GM12878 (cell line): ENCODE results near the gene FUS. TPM values are rescaled to one million over a fixed set of nuclear protein-coding genes. Genes with fewer than 3 reads are reported as not detected.

Experiments used
- ATAC-seq: fragments of 200-7000 bp; cut with Tn5 transposase; 3 replicates; pipeline ENCODE4 v1.9.1; 2020; ENCODE audit warnings: mild to moderate bottlenecking, moderate library complexity
- BruUV-seq: library from RNA; stranded (reverse); fragments of 400-500 nt; replicated peaks from 2 replicates; lab custom pipeline; 2021; lab: Mats Ljungman, UMichigan
- CTCF ChIA-PET: fragments of 300-600 bp; sonication (Branson Sonifier 250); formaldehyde crosslinking; extraction: SDS; loops from one replicate; lab custom pipeline; 2021; ENCODE audit warnings: inconsistent platforms; lab: Yijun Ruan, JAX
- POLR2A ChIA-PET: fragments of 350-600 bp; formaldehyde crosslinking; extraction: SDS; loops from one replicate; lab custom pipeline; 2021; ENCODE audit warnings: inconsistent platforms; lab: Charles Lee
- RAD21 ChIA-PET: fragments of 300-600 bp; sonication (Branson Sonifier 250); formaldehyde crosslinking; loops from one replicate; lab custom pipeline; 2023; ENCODE audit warnings: antibody characterized with exemption; ENCODE audit not compliant: unreplicated experiment; lab: Charles Lee
- SMC1A ChIA-PET: fragments of 300-600 bp; sonication (Branson Sonifier 250); formaldehyde crosslinking; loops from one replicate; lab custom pipeline; 2023; ENCODE audit not compliant: unreplicated experiment, uncharacterized antibody; lab: Charles Lee
- DNase-seq: peaks from one replicate; pipeline ENCODE4 v3.0.0-alpha.2; 2011; ENCODE audit warnings: low read depth, low spot score
- FAIRE-seq: peaks from 3 replicates; lab custom pipeline; 2011; peaks lifted over from hg19 to GRCh38; lab: Jason Lieb, UNC
- H2AFZ ChIP-seq: 2 replicates; pipeline ENCODE4 v1.6.0; 2011; ENCODE audit warnings: low read depth, low read length, control low read depth; ENCODE audit not compliant: control insufficient read depth
- H3K27ac ChIP-seq: 2 replicates; pipeline ENCODE4 v1.5.1; 2011; ENCODE audit warnings: control low read depth; ENCODE audit not compliant: control insufficient read depth, insufficient read depth
- H3K27me3 ChIP-seq, 2 experiments: replicated peaks in 1 of 2; 2 replicates each; pipeline versions ENCODE4 v1.6.0 to v1.6.1; 2011; ENCODE audit warnings: low read length in 1 of 2; ENCODE audit not compliant: control insufficient read depth in 2 of 2, insufficient read depth in 2 of 2
- H3K36me3 ChIP-seq, 2 experiments: 2 replicates each; pipeline ENCODE4 v1.5.1; 2011; ENCODE audit warnings: low read length in 1 of 2; ENCODE audit not compliant: control insufficient read depth in 2 of 2, insufficient read depth in 2 of 2
- H3K4me1 ChIP-seq: 2 replicates; pipeline ENCODE4 v1.6.1; 2011; ENCODE audit warnings: mild to moderate bottlenecking, low read length, moderate library complexity, mixed read lengths; ENCODE audit not compliant: control insufficient read depth, insufficient read depth
- H3K4me2 ChIP-seq: 2 replicates; pipeline ENCODE4 v1.6.0; 2011; ENCODE audit warnings: control low read depth; ENCODE audit not compliant: control insufficient read depth, insufficient read depth
- H3K4me3 ChIP-seq: fragments of 200-600 bp; sonication (generic); 2 replicates; pipeline ENCODE4 v1.5.1; 2016
- H3K79me2 ChIP-seq: 2 replicates; pipeline ENCODE4 v1.6.0; 2011; ENCODE audit warnings: low read length; ENCODE audit not compliant: control insufficient read depth, insufficient read depth
- H3K9ac ChIP-seq: 2 replicates; pipeline ENCODE4 v1.8.0; 2011; ENCODE audit warnings: low read length, control low read depth, mixed read lengths; ENCODE audit not compliant: control insufficient read depth, insufficient read depth
- H3K9me3 ChIP-seq: replicated peaks from 3 replicates; pipeline ENCODE4 v1.5.1; 2011; ENCODE audit warnings: mild to moderate bottlenecking, low read length; ENCODE audit not compliant: control insufficient read depth, insufficient read depth
- H4K20me1 ChIP-seq: 2 replicates; pipeline ENCODE4 v1.6.0; 2011; ENCODE audit not compliant: control insufficient read depth, insufficient read depth
- FOS ChIP-seq: IDR thresholded peaks from 3 replicates; pipeline ENCODE4 v1.6.1; 2011; ENCODE audit warnings: borderline replicate concordance; ENCODE audit not compliant: insufficient read length; ENCODE audit errors: extremely low read depth
- JUNB ChIP-seq: IDR thresholded peaks from 2 replicates; pipeline ENCODE4 v1.6.1; 2016; ENCODE audit warnings: antibody characterized with exemption, mild to moderate bottlenecking
- POLR2AphosphoS5 ChIP-seq: IDR thresholded peaks from 2 replicates; pipeline ENCODE4 v1.6.1; 2011; ENCODE audit warnings: mild to moderate bottlenecking, low read length, inconsistent platforms
- STAT1 ChIP-seq: fragments of 450-650 bp; conservative IDR thresholded peaks from 2 replicates; pipeline ENCODE4 v1.6.1; 2014; ENCODE audit warnings: antibody characterized with exemption, mild to moderate bottlenecking
- WGBS: methylation state at CpG from one replicate; pipeline ENCODE4 v1.1.6; 2016; ENCODE audit warnings: low lambda C conversion rate; ENCODE audit not compliant: insufficient replicate concordance, insufficient coverage; ENCODE audit errors: missing lambda C conversion rate; 5-methylcytosine and 5-hydroxymethylcytosine counted together
- in situ Hi-C: fragments of 300-500 bp; cut with MboI; formaldehyde crosslinking; loops from 9 replicates; pipeline ENCODE4 v1.14.3; 2018; ENCODE audit warnings: mixed read lengths
- intact Hi-C: fragments of 100-400 bp; cut with micrococcal nuclease; formaldehyde crosslinking; loops from one replicate; pipeline ENCODE4 v1.14.2; 2022; ENCODE audit not compliant: unreplicated experiment
- polyA plus RNA-seq, 11 experiments: library from polyadenylated mRNA; depleted of rRNA in 4 of 11; unstranded in 6 of 11; stranded (reverse) in 5 of 11; fragments of >200 nt; fragmentation: Nextera tagmentation in 4 of 11; fragmentation: Illumina TruSeq in 1 of 11; extraction: Ambion mirVana in 4 of 11; extraction: Trizol in 1 of 11; gene quantifications; 1 replicate in 1 of 11; 2 replicates in 10 of 11; pipeline versions ENCODE4 v1.2.1 to v1.2.3, GENCODE V29; 2011 to 2016; ENCODE audit warnings: inconsistent platforms in 2 of 11, missing spikeins in 2 of 11, low read depth in 1 of 11
- total RNA-seq, 4 experiments: library from RNA; depleted of rRNA in 3 of 4; stranded (reverse); fragments of >200 nt in 3 of 4; fragmentation: Illumina TruSeq in 1 of 4; extraction: Trizol in 1 of 4; gene quantifications; 2 replicates each; pipeline versions ENCODE4 v1.2.1 to v1.2.3, GENCODE V29; 2013 to 2021
- TF ChIP-seq, protein P1 (sequence below): fragments of 150-350 bp; IDR thresholded peaks from 2 replicates; pipeline ENCODE4 v1.6.1; 2014; ENCODE audit warnings: mild to moderate bottlenecking, low read depth, low read length
- TF ChIP-seq, protein P2 (sequence below): fragments of 450-650 bp; formaldehyde crosslinking; IDR thresholded peaks from 2 replicates; pipeline ENCODE4 v1.4.0; 2020; ENCODE audit warnings: mild to moderate bottlenecking, moderate library complexity

FUS gene
- total and polyA plus RNA-seq, 10 of the 15 experiments (the other 5 are each of a cell fraction or from before 2014, with no cell fraction given), result 46.8 to 521 (median 347) TPM

GRCh38 chr16:31185339-31185738, 5.4 kb downstream of the FUS start:
- ChIA-PET CTCF (interaction anchor here (0.9 to 1.4 kb wide), 2 partner anchors 42 to 43 kb away, joined by 3 read pairs; no protein-coding TSS in a partner anchor), RAD21 (interaction anchor here (2.1 kb wide), 1 partner anchor 17 kb away, joined by 8 read pairs; the partner anchor contains the start of gene PYCARD), POLR2A (interaction anchor here (0.6 to 1.8 kb wide), 2 partner anchors 13 to 1363 kb away, joined by 4 to 6 read pairs; no protein-coding TSS in a partner anchor), SMC1A (interaction anchor here (0.8 to 0.9 kb wide), 2 partner anchors 12 to 274 kb away, joined by 3 read pairs; partner anchors contain the start of gene ARMC5)
- Histone ChIP-seq H3K36me3 (peaks cover 35 to 60% of the 10 kb centered on the region in 2 experiments), H3K9ac (no peak overlapping the region), H3K79me2 (peaks cover 81% of the 10 kb centered on the region), H3K27me3 (no peaks in the 10 kb centered on the region), H3K4me1 (no peaks in the 10 kb centered on the region; the same call in 1 of the 2 replicates), H2AFZ (no peak overlapping the region), H3K4me3 (no peak overlapping the region; the same call in 1 of the 2 replicates), H4K20me1 (peaks cover 26% of the 10 kb centered on the region), H3K27ac (no peak overlapping the region), H3K4me2 (peak overlapping the region; percentile 21; the same call in 1 of the 2 replicates), H3K9me3 (no peaks in the 10 kb centered on the region)
- BruUV-seq, result no TSS peak
- in situ Hi-C loops (no loop called here), intact Hi-C loops (loop anchor here (10.0 kb wide), 1 partner anchor 689 kb away; the partner anchor contains the start of gene ZNF267)
- ATAC-seq, result no peak
- 80% methylated on average over 5 of the region's 5 CpGs for WGBS
- no peak for FAIRE-seq
- 0 out of 2 replicates have a peak, but pooled peaks have one; percentile 14 for TF ChIP-seq POLR2AphosphoS5
- TF ChIP-seq FOS, result no peak
- TF ChIP-seq, protein P1, sequence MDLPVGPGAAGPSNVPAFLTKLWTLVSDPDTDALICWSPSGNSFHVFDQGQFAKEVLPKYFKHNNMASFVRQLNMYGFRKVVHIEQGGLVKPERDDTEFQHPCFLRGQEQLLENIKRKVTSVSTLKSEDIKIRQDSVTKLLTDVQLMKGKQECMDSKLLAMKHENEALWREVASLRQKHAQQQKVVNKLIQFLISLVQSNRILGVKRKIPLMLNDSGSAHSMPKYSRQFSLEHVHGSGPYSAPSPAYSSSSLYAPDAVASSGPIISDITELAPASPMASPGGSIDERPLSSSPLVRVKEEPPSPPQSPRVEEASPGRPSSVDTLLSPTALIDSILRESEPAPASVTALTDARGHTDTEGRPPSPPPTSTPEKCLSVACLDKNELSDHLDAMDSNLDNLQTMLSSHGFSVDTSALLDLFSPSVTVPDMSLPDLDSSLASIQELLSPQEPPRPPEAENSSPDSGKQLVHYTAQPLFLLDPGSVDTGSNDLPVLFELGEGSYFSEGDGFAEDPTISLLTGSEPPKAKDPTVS, result no peak
- TF ChIP-seq JUNB, result no peak
- TF ChIP-seq, protein P2, sequence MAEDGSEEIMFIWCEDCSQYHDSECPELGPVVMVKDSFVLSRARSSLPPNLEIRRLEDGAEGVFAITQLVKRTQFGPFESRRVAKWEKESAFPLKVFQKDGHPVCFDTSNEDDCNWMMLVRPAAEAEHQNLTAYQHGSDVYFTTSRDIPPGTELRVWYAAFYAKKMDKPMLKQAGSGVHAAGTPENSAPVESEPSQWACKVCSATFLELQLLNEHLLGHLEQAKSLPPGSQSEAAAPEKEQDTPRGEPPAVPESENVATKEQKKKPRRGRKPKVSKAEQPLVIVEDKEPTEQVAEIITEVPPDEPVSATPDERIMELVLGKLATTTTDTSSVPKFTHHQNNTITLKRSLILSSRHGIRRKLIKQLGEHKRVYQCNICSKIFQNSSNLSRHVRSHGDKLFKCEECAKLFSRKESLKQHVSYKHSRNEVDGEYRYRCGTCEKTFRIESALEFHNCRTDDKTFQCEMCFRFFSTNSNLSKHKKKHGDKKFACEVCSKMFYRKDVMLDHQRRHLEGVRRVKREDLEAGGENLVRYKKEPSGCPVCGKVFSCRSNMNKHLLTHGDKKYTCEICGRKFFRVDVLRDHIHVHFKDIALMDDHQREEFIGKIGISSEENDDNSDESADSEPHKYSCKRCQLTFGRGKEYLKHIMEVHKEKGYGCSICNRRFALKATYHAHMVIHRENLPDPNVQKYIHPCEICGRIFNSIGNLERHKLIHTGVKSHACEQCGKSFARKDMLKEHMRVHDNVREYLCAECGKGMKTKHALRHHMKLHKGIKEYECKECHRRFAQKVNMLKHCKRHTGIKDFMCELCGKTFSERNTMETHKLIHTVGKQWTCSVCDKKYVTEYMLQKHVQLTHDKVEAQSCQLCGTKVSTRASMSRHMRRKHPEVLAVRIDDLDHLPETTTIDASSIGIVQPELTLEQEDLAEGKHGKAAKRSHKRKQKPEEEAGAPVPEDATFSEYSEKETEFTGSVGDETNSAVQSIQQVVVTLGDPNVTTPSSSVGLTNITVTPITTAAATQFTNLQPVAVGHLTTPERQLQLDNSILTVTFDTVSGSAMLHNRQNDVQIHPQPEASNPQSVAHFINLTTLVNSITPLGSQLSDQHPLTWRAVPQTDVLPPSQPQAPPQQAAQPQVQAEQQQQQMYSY, result 0 out of 2 replicates have a peak, but pooled peaks have one; percentile 15
- TF ChIP-seq STAT1, result no peak
- DNase-seq, result no peak
